ENCODE data around the gene SAMD5. TPM values are rescaled to one million over a fixed set of nuclear protein-coding genes. Genes with fewer than 3 reads are reported as not detected.

SAMD5 gene
- polyA plus RNA-seq, 1 donor from 2014 or later: 14.1 TPM

GRCh38 chr6:147578883-147579282 is 70.4 kb downstream of the SAMD5 start:
- H3K27me3 ChIP-seq (ENCODE audit: insufficient read depth, low read depth, low read length): no peaks in the 10 kb centered on the region
- H3K9me2 ChIP-seq (ENCODE audit: insufficient read depth, low read length): no peaks in the 10 kb centered on the region
- no peak overlapping the region for H3K27ac ChIP-seq (ENCODE audit: low read length)
- no peaks in the 10 kb centered on the region for H3K36me3 ChIP-seq (ENCODE audit: insufficient read depth, low read length)
- no peak overlapping the region for H3K4me2 ChIP-seq (ENCODE audit: low read length)
- H3K4me3 ChIP-seq (ENCODE audit: low read length): no peak overlapping the region
- no peaks in the 10 kb centered on the region for H3K79me2 ChIP-seq (replicated peaks; ENCODE audit: insufficient read depth, low read length)
- H3K9ac ChIP-seq (ENCODE audit: low read length): no peak overlapping the region
- no peak overlapping the region for H2AFZ ChIP-seq (ENCODE audit: low read depth, low read length)
- no peaks in the 10 kb centered on the region for H4K20me1 ChIP-seq (ENCODE audit: insufficient read depth)
- TF ChIP-seq RAD21 (conservative IDR thresholded peaks at IDR 0.05) (no peak), EZH2 (IDR thresholded peaks at IDR 0.05; ENCODE audit: borderline replicate concordance, insufficient read depth, low read length, poor library complexity, severe bottlenecking) (no peak), REST (IDR thresholded peaks at IDR 0.05; ENCODE audit: borderline replicate concordance) (no peak), SMC3 (conservative IDR thresholded peaks at IDR 0.05; ENCODE audit: poor library complexity) (no peak), CTCF (IDR thresholded peaks at IDR 0.05; ENCODE audit: poor library complexity, severe bottlenecking) (no peak), MXI1 (conservative IDR thresholded peaks at IDR 0.05; ENCODE audit: poor library complexity, severe bottlenecking) (no peak), POLR2AphosphoS5 (IDR thresholded peaks at IDR 0.05) (no peak), TAF1 (IDR thresholded peaks at IDR 0.05; ENCODE audit: low read depth) (no peak), EP300 (conservative IDR thresholded peaks at IDR 0.05; ENCODE audit: poor library complexity, severe bottlenecking) (no peak)
- no peaks in the 10 kb centered on the region for H3F3A ChIP-seq (ENCODE audit: insufficient read depth, low read length, poor library complexity, severe bottlenecking)
- H3K9me3 ChIP-seq (ENCODE audit: low read length): no peaks in the 10 kb centered on the region

- no peak for TF ChIP-seq RAD21 (conservative IDR thresholded peaks at IDR 0.05)
- no peak for TF ChIP-seq SMC3 (conservative IDR thresholded peaks at IDR 0.05; ENCODE audit: poor library complexity)
- no peak for TF ChIP-seq CTCF (IDR thresholded peaks at IDR 0.05; ENCODE audit: poor library complexity, severe bottlenecking)
- no peak for TF ChIP-seq EP300 (conservative IDR thresholded peaks at IDR 0.05; ENCODE audit: poor library complexity, severe bottlenecking)
- no peak for TF ChIP-seq TAF1 (IDR thresholded peaks at IDR 0.05; ENCODE audit: low read depth)
- no peak for TF ChIP-seq REST (IDR thresholded peaks at IDR 0.05; ENCODE audit: borderline replicate concordance)
- no peak for TF ChIP-seq EZH2 (IDR thresholded peaks at IDR 0.05; ENCODE audit: borderline replicate concordance, insufficient read depth, low read length, poor library complexity, severe bottlenecking)
- TF ChIP-seq MXI1 (conservative IDR thresholded peaks at IDR 0.05; ENCODE audit: poor library complexity, severe bottlenecking): no peak
- TF ChIP-seq POLR2AphosphoS5 (IDR thresholded peaks at IDR 0.05): no peak
- Histone ChIP-seq H3K27ac (ENCODE audit: low read length) (no peak overlapping the region), H3K9me3 (ENCODE audit: low read length) (no peaks in the 10 kb centered on the region), H3K27me3 (ENCODE audit: insufficient read depth, low read depth, low read length) (no peaks in the 10 kb centered on the region), H2AFZ (ENCODE audit: low read depth, low read length) (no peak overlapping the region), H3F3A (ENCODE audit: insufficient read depth, low read length, poor library complexity, severe bottlenecking) (no peaks in the 10 kb centered on the region), H3K9me2 (ENCODE audit: insufficient read depth, low read length) (no peaks in the 10 kb centered on the region), H3K36me3 (ENCODE audit: insufficient read depth, low read length) (no peaks in the 10 kb centered on the region), H3K79me2 (replicated peaks; ENCODE audit: insufficient read depth, low read length) (no peaks in the 10 kb centered on the region), H3K9ac (ENCODE audit: low read length) (no peak overlapping the region), H4K20me1 (ENCODE audit: insufficient read depth) (no peaks in the 10 kb centered on the region), H3K4me3 (ENCODE audit: low read length) (no peak overlapping the region), H3K4me2 (ENCODE audit: low read length) (no peak overlapping the region)
Observed at GRCh38 chr6:147579667-147580066, 71.2 kb downstream of the SAMD5 start.
